Melanocyte of skin (primary cell): ENCODE results near the gene RAB32. TPM values are rescaled to one million over a fixed set of nuclear protein-coding genes. Genes with fewer than 3 reads are reported as not detected.

ENCODE experiments used
- total RNA-seq, 2 donors: library from RNA; depleted of rRNA; stranded (reverse); fragments of >200 nt; gene quantifications; 2 replicates each; pipeline ENCODE4 v1.2.3, GENCODE V29; 2012

Gene RAB32
- 100 to 1,000 TPM; 245 to 325 TPM for total RNA-seq

DNA sequence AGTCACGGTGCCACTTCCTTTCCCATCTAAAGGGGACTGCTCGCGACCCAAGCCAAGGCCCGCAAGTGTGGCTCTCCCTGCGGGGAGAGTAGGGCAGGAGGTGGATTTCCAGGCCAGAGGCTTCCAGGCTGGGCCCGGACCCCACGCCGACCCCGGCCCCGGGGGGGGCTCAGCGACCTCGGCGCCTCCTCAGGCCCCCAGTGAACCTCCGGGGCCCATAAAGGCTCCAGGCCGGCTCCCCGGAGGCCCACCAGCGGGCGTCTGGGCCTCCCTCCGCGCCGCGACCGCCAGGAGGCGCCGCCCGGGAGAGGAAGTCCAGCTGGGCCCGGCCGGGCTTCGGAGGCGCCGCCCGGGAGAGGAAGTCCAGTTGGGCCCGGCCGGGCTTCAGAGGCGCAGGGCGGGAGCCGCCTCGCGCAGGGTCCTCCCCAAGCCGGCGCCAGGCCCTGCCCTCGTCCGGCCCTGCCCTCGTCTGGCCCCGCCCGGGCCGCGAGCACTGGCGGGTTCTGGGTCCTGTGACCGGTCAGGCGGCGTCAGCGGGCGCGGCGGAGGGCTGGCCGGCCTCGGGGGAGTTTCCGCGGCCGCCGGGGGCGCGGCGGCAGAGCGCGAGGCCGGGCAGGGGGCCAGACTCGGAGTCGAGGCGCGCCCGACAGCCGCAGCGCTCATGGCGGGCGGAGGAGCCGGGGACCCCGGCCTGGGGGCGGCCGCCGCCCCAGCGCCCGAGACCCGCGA, at the start of gene RAB32:
RAB32 (plus strand) TSS at position 623 of the 729 bp plus-strand sequence; CDS start at position 662, 39 bp downstream.

GRCh38 chr6:146598772-146599405, 55.3 kb downstream of the RAB32 start, which contains the start of gene ADGB:
ADGB (plus strand) TSS chr6:146598972; CDS start chr6:146599041, 69 bp downstream.

Other genes starting within 250 kb of the RAB32 start
- gene ADGB, start 55.1 kb downstream of the RAB32 start, total RNA-seq = not detected